Mesothelial cell of epicardium (in vitro differentiated cells): ENCODE measurements around the gene GJB2. TPM values are rescaled to one million over a fixed set of nuclear protein-coding genes. Genes with fewer than 3 reads are reported as not detected.

Experiments used
- DNase-seq, 2 experiments: peaks; one replicate each; pipeline ENCODE4 v3.0.0; 2021; ENCODE audit warnings: low spot score in 2 of 2; ENCODE audit not compliant: unreplicated experiment in 2 of 2
- H3K27ac Mint-ChIP-seq: 2 replicates; pipeline ENCODE4 v1.8.0; 2021; ENCODE audit warnings: mixed read lengths
- H3K27me3 Mint-ChIP-seq: 2 replicates; pipeline ENCODE4 v1.8.0; 2021; ENCODE audit warnings: low read depth, mixed read lengths
- H3K36me3 Mint-ChIP-seq: 2 replicates; pipeline ENCODE4 v1.8.0; 2021; ENCODE audit warnings: mixed read lengths
- H3K4me1 Mint-ChIP-seq: 2 replicates; pipeline ENCODE4 v1.8.0; 2021; ENCODE audit warnings: mixed read lengths
- H3K4me3 Mint-ChIP-seq: 2 replicates; pipeline ENCODE4 v1.8.0; 2021; ENCODE audit warnings: mild to moderate bottlenecking, moderate library complexity, mixed read lengths
- H3K9me3 Mint-ChIP-seq: 2 replicates; pipeline ENCODE4 v1.8.0; 2021; ENCODE audit warnings: mixed read lengths
- total RNA-seq: library from RNA; stranded (reverse); gene quantifications from 3 replicates; pipeline ENCODE4 v1.2.1, GENCODE V29; 2021
- TF ChIP-seq, protein P1 (sequence below): fragments of 200-600 bp; sonication (generic); IDR thresholded peaks from one replicate; pipeline ENCODE4 v1.5.0; 2021; ENCODE audit warnings: antibody characterized with exemption; ENCODE audit not compliant: unreplicated experiment

The GJB2 gene
- total RNA-seq, 1 donor from 2014 or later: 25.4 TPM

GRCh38 chr13:20219577-20219976 lies 26.8 kb upstream of the GJB2 start:
- Mint-ChIP-seq H3K27me3 (peaks cover 2% of the 10 kb centered on the region), H3K36me3 (peaks cover 11% of the 10 kb centered on the region), H3K4me1 (peaks cover 2% of the 10 kb centered on the region), H3K27ac (no peak overlapping the region), H3K9me3 (peaks cover 38% of the 10 kb centered on the region), H3K4me3 (no peak overlapping the region)
- TF ChIP-seq, protein P1, sequence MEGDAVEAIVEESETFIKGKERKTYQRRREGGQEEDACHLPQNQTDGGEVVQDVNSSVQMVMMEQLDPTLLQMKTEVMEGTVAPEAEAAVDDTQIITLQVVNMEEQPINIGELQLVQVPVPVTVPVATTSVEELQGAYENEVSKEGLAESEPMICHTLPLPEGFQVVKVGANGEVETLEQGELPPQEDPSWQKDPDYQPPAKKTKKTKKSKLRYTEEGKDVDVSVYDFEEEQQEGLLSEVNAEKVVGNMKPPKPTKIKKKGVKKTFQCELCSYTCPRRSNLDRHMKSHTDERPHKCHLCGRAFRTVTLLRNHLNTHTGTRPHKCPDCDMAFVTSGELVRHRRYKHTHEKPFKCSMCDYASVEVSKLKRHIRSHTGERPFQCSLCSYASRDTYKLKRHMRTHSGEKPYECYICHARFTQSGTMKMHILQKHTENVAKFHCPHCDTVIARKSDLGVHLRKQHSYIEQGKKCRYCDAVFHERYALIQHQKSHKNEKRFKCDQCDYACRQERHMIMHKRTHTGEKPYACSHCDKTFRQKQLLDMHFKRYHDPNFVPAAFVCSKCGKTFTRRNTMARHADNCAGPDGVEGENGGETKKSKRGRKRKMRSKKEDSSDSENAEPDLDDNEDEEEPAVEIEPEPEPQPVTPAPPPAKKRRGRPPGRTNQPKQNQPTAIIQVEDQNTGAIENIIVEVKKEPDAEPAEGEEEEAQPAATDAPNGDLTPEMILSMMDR: no peak
- DNase-seq: no peak

GRCh38 chr13:20217168-20217567 lies 24.4 kb upstream of the GJB2 start:
- no peaks in the 10 kb centered on the region for H3K4me1 Mint-ChIP-seq
- H3K27ac Mint-ChIP-seq: no peak overlapping the region
- TF ChIP-seq, protein P1: no peak
- peaks cover 57% of the 10 kb centered on the region for H3K9me3 Mint-ChIP-seq
- H3K4me3 Mint-ChIP-seq: no peak overlapping the region
- H3K36me3 Mint-ChIP-seq: peaks cover 10% of the 10 kb centered on the region
- DNase-seq: no peak
- H3K27me3 Mint-ChIP-seq: peaks cover 3% of the 10 kb centered on the region

DNA sequence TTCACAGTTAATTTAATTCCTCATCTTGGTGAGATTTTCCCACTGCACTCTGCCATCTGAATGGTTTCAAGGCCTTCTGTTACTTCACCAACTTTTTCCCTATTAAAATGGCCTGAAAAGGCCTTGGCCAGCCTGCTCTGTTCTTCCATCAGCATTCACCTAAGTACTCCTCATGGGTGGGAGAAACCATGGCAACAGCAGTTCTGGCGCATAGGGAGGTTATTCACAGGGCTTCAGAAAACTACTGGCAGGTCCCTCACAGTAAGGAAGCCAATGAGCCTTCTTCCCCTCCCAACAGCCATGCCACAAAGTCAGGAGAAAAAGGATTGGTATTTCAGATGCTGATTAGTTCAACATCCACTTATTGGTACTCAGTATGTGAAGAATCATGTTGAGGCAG lies 17.2 kb upstream of the GJB2 start:
- no peak for DNase-seq
- Mint-ChIP-seq H3K36me3 (peaks cover 7% of the 10 kb centered on the region), H3K27ac (peak overlapping the region; percentile 26), H3K9me3 (peaks cover 25% of the 10 kb centered on the region), H3K27me3 (peaks cover 3% of the 10 kb centered on the region), H3K4me1 (peaks cover 18% of the 10 kb centered on the region), H3K4me3 (no peak overlapping the region)
- TF ChIP-seq, protein P1: no peak

DNA sequence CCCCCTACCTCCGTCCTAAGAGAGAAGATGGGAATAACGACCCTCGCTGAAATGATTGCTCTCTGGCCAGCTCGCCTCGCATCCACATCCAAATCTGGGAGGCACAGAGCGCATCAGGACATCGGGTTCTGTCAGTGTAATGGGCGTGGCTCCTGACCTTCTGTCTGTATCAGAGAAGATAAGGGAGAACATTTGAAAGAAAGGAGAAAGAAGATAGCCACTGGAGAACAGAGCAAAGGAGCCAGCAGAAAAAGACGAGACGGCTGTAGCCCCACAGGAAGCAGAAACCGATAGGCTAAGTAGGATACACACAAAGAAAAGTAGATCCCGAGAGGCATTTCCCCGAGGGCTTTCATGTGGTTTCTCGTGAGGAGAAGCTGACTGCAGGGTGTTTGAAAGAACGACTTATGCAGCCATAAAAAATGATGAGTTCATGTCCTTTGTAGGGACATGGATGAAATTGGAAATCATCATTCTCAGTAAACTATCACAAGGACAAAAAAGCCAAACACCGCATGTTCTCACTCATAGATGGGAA lies 14.0 kb upstream of the GJB2 start:
- H3K9me3 Mint-ChIP-seq: peaks cover 2% of the 10 kb centered on the region
- H3K27me3 Mint-ChIP-seq: no peaks in the 10 kb centered on the region
- no peak for DNase-seq
- peaks cover 2% of the 10 kb centered on the region for H3K36me3 Mint-ChIP-seq
- no peak overlapping the region for H3K4me3 Mint-ChIP-seq
- H3K27ac Mint-ChIP-seq: no peak overlapping the region
- H3K4me1 Mint-ChIP-seq: peaks cover 18% of the 10 kb centered on the region
- TF ChIP-seq, protein P1: no peak

GRCh38 chr13:20206065-20206697 lies 13.4 kb upstream of the GJB2 start:
- H3K36me3 Mint-ChIP-seq: peaks cover 2% of the 10 kb centered on the region
- H3K27ac Mint-ChIP-seq: no peak overlapping the region
- no peak overlapping the region for H3K4me3 Mint-ChIP-seq
- peaks cover 18% of the 10 kb centered on the region for H3K4me1 Mint-ChIP-seq
- peaks cover 4% of the 10 kb centered on the region for H3K9me3 Mint-ChIP-seq
- TF ChIP-seq, protein P1: no peak
- no peak for DNase-seq
- no peaks in the 10 kb centered on the region for H3K27me3 Mint-ChIP-seq
